Activated naive CD8-positive, alpha-beta T cell treated with anti-CD3 and anti-CD28 coated beads, Interleukin-2, amount 50 U/mL, for 24 hours (primary cell): ENCODE results near the gene APOM.
A peak's percentile ranks its signal among the peaks of the same experiment; 100 is the strongest.

ENCODE experiments used
- ATAC-seq: fragments of 150-1000 bp; cut with Tn5 transposase; one replicate; pipeline ENCODE4 v1.10.0; 2021
- DNase-seq: peaks from one replicate; pipeline ENCODE4 v3.0.0; 2021
- H3K27ac Mint-ChIP-seq: one replicate; pipeline ENCODE4 v1.8.0; 2021; ENCODE audit warnings: mild to moderate bottlenecking, mixed read lengths
- H3K27me3 Mint-ChIP-seq: one replicate; pipeline ENCODE4 v1.8.0; 2021; ENCODE audit warnings: mixed read lengths
- H3K36me3 Mint-ChIP-seq: one replicate; pipeline ENCODE4 v1.8.0; 2021; ENCODE audit warnings: low read depth, mixed read lengths
- H3K4me1 Mint-ChIP-seq: one replicate; pipeline ENCODE4 v1.8.0; 2021; ENCODE audit warnings: mixed read lengths
- H3K4me3 Mint-ChIP-seq: one replicate; pipeline ENCODE4 v1.8.0; 2021; ENCODE audit warnings: mild to moderate bottlenecking, moderate library complexity, mixed read lengths
- H3K9me3 Mint-ChIP-seq: one replicate; pipeline ENCODE4 v1.8.0; 2021; ENCODE audit warnings: mixed read lengths

APOM gene

DNA sequence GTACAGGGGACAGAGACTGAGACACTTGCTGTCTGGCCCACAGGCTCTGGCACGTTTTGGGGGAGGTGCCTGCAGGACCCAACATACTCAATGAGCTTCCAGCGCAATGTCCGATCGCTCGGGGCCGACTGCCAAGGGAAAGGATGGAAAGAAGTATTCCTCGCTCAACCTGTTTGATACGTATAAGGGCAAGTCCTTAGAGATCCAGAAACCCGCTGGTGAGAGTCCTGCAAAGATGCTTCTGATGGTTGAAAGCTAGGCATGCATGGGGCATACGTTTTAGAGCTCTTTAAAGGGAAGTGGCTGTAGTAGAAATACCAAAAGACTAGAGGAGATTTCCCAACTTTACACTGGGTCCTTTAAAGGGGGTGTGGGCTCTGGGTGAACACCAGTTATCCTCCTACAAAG is 33.0 kb upstream of the APOM start:
- no peak for ATAC-seq
- H3K9me3 Mint-ChIP-seq = no peaks in the 10 kb centered on the region
- H3K4me3 Mint-ChIP-seq = peak overlapping the region; percentile 96
- H3K27me3 Mint-ChIP-seq = no peaks in the 10 kb centered on the region
- peak overlapping the region; percentile 96 for H3K27ac Mint-ChIP-seq
- peaks cover 40% of the 10 kb centered on the region for H3K4me1 Mint-ChIP-seq
- DNase-seq = no peak
- peaks cover 72% of the 10 kb centered on the region for H3K36me3 Mint-ChIP-seq

DNA sequence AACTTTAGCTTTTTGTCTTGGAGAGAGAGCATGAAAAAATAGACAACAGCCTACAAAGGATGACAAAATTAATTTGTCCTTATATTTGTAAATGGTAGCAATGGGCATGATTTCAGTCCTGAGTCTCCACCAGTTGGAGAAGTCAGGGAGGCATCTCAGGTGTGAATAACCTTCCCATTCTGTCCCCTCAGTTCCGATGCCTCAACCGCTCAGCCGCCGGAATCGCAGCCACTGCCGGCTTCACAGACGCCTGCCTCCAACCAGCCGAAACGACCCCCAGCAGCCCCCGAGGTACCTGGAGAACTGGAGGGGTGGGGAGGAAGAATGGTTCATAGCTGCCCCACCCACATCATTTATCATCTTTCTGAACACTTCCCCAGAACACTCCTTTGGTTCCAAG is 31.6 kb upstream of the APOM start:
- Mint-ChIP-seq H3K4me3 (no peak overlapping the region), H3K27ac (peak overlapping the region; percentile 33), H3K27me3 (no peaks in the 10 kb centered on the region), H3K9me3 (no peaks in the 10 kb centered on the region), H3K36me3 (peaks cover 80% of the 10 kb centered on the region), H3K4me1 (peaks cover 33% of the 10 kb centered on the region)
- DNase-seq = no peak
- no peak for ATAC-seq

DNA sequence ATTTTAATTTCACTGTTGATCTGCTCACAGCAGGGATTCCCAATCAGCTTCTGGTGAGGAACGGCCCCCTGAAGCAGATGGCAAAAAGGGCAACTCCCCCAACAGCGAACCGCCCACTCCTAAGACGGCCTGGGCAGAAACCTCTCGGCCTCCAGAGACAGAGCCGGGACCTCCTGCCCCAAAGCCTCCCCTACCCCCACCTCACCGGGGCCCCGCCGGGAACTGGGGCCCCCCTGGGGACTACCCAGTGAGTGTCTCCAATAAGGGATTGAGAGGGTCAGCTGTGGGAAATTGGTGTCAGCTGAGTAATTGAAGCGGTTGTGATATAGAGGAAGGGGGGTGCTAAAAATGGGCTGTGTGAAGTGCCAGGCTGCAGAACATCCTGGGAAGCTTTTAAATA is 28.7 kb upstream of the APOM start:
- Mint-ChIP-seq H3K36me3 (peaks cover 79% of the 10 kb centered on the region), H3K27me3 (no peaks in the 10 kb centered on the region), H3K4me3 (no peak overlapping the region), H3K9me3 (no peaks in the 10 kb centered on the region), H3K4me1 (peaks cover 19% of the 10 kb centered on the region), H3K27ac (no peak overlapping the region)
- DNase-seq (no peak), ATAC-seq (no peak)

DNA sequence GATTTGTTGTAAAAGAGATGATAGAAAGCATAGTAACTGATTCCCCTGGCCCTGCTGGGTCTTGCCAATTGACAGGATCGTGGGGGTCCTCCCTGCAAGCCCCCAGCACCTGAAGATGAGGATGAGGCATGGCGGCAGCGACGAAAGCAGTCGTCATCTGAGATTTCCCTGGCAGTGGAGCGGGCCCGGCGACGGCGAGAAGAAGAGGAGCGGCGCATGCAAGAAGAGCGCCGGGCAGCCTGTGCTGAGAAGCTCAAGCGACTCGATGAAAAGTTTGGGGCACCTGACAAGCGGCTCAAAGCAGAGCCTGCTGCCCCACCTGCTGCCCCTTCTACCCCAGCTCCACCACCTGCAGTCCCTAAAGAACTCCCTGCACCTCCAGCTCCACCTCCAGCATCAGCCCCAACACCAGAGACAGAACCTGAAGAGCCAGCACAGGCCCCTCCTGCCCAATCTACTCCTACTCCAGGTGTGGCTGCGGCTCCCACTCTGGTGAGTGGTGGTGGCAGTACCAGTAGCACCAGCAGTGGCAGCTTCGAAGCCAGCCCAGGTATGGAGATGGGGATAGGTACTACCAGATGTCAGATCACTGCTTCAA is 27.9 kb upstream of the APOM start:
- no peaks in the 10 kb centered on the region for H3K27me3 Mint-ChIP-seq
- no peak for DNase-seq
- H3K36me3 Mint-ChIP-seq = peaks cover 73% of the 10 kb centered on the region
- no peak for ATAC-seq
- no peak overlapping the region for H3K27ac Mint-ChIP-seq
- no peaks in the 10 kb centered on the region for H3K9me3 Mint-ChIP-seq
- no peak overlapping the region for H3K4me3 Mint-ChIP-seq
- peaks cover 11% of the 10 kb centered on the region for H3K4me1 Mint-ChIP-seq

DNA sequence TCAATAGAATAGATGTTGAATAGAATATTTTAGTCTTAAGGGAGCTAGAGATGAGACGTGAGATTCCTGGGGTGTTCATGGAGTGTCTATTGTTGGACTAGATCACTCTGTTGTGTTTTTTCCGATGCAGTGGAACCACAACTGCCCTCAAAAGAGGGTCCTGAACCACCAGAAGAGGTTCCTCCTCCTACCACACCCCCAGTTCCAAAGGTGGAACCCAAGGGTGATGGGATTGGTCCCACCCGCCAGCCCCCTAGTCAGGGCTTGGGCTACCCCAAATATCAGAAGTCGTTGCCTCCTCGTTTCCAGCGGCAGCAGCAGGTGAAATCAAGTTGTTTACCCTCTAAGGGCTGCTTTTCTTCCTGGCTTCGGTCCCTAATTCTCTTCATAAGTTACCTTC is 26.7 kb upstream of the APOM start:
- ATAC-seq = no peak
- H3K36me3 Mint-ChIP-seq = peaks cover 68% of the 10 kb centered on the region

DNA sequence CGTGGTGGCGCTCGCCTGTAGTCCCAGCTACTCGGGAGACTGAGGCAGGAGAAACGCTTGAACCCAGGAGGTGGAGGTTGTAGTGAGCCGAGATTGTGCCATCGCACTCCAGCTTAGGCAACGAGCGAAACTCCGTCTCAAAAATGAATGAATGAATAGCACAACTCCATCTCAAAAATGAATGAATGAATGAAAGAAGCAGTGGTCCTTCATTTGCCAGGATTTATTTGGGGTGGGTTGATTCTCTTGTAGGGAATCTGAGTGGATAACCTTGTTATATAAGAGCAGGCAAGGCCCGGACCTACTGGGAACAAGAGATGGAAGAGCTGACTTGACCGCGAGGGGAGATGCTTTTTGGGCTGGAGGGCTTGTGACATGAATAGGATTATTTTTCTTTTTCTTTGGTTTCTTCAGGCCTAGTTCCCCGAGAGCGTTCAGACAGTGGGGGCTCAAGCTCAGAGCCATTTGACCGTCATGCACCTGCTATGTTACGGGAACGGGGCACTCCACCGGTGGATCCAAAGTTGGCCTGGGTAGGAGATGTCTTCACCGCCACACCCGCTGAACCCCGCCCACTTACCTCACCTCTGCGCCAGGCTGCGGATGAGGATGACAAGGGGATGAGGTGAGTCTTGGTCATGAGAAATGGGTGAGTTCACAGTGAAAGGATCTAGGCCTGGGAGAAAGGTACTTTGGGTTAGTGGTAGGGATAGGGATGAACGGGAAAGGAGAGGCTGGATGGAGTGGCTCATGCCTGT is 25.3 kb upstream of the APOM start:
- Mint-ChIP-seq H3K27ac (no peak overlapping the region), H3K4me3 (no peak overlapping the region), H3K4me1 (peaks cover 3% of the 10 kb centered on the region), H3K9me3 (no peaks in the 10 kb centered on the region), H3K36me3 (peaks cover 68% of the 10 kb centered on the region), H3K27me3 (no peaks in the 10 kb centered on the region)
- no peak for ATAC-seq
- DNase-seq = no peak

More for the DNA sequence above, 26.7 kb upstream of the APOM start:
- peak overlapping the region; percentile 59 for H3K27ac Mint-ChIP-seq
- no peaks in the 10 kb centered on the region for H3K9me3 Mint-ChIP-seq
- no peak for DNase-seq
- no peak overlapping the region for H3K4me3 Mint-ChIP-seq
- peaks cover 3% of the 10 kb centered on the region for H3K4me1 Mint-ChIP-seq
- no peaks in the 10 kb centered on the region for H3K27me3 Mint-ChIP-seq

DNA sequence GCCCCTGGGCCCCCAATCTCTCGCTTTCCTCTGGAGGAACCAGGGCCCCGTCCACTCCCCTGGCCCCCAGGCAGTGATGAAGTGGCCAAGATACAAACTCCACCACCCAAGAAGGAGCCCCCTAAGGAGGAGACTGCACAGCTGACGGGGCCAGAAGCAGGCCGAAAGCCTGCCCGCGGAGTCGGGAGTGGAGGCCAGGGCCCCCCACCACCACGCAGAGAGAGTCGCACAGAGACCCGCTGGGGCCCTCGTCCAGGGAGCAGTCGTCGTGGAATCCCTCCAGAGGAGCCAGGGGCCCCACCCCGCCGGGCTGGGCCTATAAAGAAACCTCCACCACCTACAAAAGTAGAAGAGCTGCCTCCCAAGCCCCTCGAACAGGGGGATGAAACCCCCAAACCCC is 24.5 kb upstream of the APOM start:
- Mint-ChIP-seq H3K36me3 (peaks cover 63% of the 10 kb centered on the region), H3K27me3 (no peaks in the 10 kb centered on the region), H3K9me3 (no peaks in the 10 kb centered on the region), H3K27ac (no peak overlapping the region), H3K4me1 (peaks cover 3% of the 10 kb centered on the region), H3K4me3 (no peak overlapping the region)
- DNase-seq (no peak), ATAC-seq (no peak)

DNA sequence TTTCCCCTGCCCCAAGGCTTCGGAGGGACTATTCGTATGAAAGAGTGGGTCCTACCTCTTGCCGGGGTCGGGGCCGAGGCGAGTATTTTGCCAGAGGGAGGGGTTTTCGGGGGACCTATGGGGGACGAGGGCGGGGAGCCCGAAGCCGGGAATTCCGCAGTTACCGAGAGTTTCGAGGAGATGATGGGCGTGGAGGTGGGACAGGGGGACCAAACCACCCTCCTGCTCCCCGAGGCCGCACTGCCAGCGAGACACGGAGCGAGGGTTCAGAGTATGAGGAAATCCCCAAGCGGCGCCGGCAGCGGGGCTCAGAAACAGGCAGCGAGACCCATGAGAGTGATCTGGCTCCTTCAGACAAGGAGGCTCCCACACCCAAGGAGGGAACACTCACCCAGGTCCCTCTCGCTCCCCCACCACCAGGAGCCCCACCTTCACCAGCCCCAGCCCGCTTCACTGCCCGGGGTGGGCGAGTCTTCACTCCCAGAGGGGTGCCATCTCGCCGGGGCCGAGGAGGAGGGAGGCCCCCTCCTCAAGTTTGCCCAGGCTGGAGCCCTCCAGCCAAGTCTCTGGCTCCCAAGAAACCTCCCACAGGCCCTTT is 23.9 kb upstream of the APOM start:
- Mint-ChIP-seq H3K27ac (no peak overlapping the region), H3K4me1 (peaks cover 2% of the 10 kb centered on the region), H3K4me3 (no peak overlapping the region), H3K9me3 (no peaks in the 10 kb centered on the region), H3K27me3 (no peaks in the 10 kb centered on the region), H3K36me3 (peaks cover 63% of the 10 kb centered on the region)
- ATAC-seq = no peak
- no peak for DNase-seq

DNA sequence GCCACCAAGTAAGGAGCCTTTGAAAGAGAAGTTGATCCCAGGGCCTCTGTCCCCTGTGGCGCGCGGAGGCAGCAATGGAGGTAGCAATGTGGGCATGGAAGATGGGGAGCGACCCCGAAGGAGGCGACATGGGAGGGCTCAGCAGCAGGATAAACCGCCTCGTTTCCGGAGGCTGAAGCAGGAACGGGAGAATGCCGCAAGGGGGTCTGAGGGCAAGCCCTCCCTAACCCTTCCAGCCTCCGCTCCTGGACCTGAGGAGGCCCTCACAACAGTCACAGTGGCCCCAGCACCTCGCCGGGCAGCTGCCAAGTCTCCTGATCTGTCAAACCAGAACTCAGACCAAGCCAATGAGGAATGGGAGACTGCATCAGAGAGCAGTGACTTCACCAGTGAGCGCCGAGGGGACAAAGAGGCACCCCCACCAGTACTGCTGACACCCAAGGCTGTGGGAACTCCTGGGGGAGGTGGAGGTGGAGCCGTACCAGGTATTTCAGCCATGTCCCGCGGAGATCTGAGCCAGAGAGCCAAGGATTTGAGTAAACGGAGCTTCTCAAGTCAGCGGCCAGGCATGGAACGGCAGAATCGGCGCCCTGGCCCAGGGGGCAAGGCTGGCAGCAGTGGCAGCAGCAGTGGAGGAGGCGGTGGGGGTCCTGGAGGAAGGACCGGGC is 23.3 kb upstream of the APOM start:
- Mint-ChIP-seq H3K27me3 (no peaks in the 10 kb centered on the region), H3K27ac (no peak overlapping the region)

DNA sequence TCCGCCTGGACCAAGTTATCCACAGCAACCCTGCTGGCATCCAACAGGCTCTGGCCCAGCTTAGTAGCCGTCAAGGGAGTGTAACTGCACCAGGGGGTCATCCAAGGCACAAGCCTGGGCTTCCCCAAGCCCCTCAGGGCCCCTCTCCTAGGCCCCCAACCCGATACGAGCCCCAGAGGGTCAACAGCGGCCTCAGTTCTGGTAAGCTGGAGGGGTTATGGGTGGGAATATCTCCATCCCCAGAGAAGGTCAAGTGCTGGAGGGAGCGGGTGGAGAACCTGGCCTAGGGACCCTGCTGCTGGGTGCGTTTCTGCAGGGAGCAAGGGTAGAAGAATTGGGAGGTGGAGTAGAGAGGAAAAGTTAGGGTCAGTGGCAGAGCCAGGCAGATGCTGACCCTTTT is 22.2 kb upstream of the APOM start:
- Mint-ChIP-seq H3K9me3 (no peaks in the 10 kb centered on the region), H3K36me3 (peaks cover 58% of the 10 kb centered on the region), H3K27ac (peak overlapping the region; percentile 31), H3K4me1 (peaks cover 2% of the 10 kb centered on the region), H3K27me3 (no peaks in the 10 kb centered on the region), H3K4me3 (no peak overlapping the region)
- no peak for ATAC-seq
- no peak for DNase-seq

More for the DNA sequence above, 23.3 kb upstream of the APOM start:
- H3K4me3 Mint-ChIP-seq = no peak overlapping the region
- H3K9me3 Mint-ChIP-seq = no peaks in the 10 kb centered on the region
- DNase-seq = no peak
- H3K36me3 Mint-ChIP-seq = peaks cover 63% of the 10 kb centered on the region
- H3K4me1 Mint-ChIP-seq = peaks cover 2% of the 10 kb centered on the region
- ATAC-seq = no peak

DNA sequence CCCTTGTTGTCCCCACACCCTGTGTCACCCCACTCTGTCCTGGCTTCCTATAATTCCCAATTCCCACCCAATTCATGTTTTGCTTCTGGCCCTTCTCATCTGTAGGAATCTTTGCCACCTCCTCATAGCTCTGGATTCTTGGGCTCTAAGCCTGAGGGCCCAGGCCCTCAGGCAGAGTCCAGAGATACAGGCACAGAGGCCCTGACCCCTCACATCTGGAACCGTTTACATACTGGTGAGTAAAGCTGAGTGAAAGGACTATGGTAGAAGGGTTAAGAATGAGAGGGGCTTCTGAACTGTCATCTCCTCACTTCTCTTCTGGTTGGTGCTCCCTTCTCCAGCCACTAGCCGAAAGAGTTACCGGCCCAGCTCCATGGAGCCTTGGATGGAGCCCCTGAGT is 21.6 kb upstream of the APOM start:
- DNase-seq (no peak), ATAC-seq (no peak)
- Mint-ChIP-seq H3K27ac (peak overlapping the region; percentile 24), H3K4me3 (no peak overlapping the region), H3K4me1 (peaks cover 7% of the 10 kb centered on the region), H3K27me3 (no peaks in the 10 kb centered on the region), H3K36me3 (peaks cover 55% of the 10 kb centered on the region), H3K9me3 (no peaks in the 10 kb centered on the region)

DNA sequence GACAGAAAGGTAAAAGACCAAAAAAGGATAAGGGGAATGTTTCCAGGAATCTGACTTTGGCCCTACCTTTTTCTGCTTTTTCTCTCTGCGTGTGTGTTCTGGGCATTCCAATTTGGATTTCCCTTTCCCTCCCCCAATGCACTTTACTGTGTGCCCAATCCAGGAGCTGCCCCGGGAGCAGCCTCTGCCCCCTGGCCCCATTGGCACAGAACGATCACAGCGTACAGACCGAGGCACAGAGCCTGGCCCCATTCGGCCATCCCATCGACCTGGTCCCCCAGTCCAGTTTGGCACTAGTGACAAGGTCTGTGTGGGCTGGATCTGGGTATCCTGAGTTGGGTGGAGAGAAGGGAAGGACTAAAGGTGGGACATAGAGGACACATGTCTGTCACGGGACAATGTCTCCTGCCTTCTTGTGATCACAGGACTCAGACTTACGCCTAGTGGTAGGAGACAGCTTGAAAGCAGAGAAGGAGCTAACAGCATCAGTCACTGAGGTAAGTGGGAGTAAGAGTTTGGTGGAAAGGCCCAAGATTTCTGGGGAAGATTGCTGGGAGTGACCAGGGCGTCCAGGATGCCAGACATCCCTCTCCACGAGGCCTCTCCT is 20.6 kb upstream of the APOM start:
- Mint-ChIP-seq H3K27ac (no peak overlapping the region), H3K9me3 (no peaks in the 10 kb centered on the region), H3K4me3 (no peak overlapping the region), H3K4me1 (peaks cover 15% of the 10 kb centered on the region), H3K36me3 (peaks cover 57% of the 10 kb centered on the region), H3K27me3 (no peaks in the 10 kb centered on the region)
- ATAC-seq (no peak), DNase-seq (no peak)

DNA sequence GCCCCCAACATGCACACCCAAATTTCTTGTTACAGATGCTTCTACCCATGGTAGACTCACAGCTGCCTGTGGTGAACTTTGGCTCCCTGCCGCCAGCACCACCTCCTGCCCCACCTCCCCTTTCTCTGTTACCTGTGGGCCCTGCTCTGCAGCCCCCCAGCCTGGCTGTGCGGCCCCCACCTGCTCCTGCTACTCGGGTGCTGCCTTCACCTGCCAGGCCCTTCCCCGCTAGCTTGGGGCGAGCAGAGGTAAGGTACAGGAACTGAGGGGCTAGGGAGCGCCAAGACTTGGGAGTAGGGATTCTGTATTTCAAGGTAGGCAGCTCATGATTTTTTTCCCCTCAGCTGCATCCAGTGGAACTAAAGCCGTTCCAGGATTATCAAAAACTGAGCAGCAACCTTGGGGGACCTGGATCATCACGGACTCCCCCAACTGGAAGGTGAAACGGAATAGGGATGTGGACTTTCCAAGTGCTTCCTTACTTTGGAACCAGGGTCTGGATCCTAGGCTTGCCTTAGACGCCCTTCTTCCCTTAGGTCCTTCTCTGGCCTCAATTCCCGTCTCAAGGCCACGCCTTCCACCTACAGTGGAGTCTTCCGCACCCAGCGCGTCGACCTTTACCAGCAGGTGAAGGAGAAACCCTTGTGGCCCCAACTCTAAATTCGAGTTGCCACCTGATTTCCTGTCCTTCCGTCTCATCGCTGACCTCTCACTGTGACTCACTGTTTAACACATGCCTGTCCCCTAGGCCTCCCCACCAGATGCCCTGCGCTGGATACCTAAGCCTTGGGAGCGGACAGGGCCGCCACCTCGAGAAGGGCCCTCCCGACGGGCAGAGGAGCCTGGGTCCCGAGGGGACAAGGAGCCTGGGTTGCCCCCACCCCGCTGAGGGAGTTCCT is 18.7 kb upstream of the APOM start:
- ATAC-seq = no peak
- H3K36me3 Mint-ChIP-seq = peaks cover 53% of the 10 kb centered on the region
- no peak overlapping the region for H3K4me3 Mint-ChIP-seq
- peaks cover 18% of the 10 kb centered on the region for H3K4me1 Mint-ChIP-seq
- H3K27me3 Mint-ChIP-seq = no peaks in the 10 kb centered on the region
- DNase-seq = no peak
- H3K27ac Mint-ChIP-seq = no peak overlapping the region
- H3K9me3 Mint-ChIP-seq = no peaks in the 10 kb centered on the region

DNA sequence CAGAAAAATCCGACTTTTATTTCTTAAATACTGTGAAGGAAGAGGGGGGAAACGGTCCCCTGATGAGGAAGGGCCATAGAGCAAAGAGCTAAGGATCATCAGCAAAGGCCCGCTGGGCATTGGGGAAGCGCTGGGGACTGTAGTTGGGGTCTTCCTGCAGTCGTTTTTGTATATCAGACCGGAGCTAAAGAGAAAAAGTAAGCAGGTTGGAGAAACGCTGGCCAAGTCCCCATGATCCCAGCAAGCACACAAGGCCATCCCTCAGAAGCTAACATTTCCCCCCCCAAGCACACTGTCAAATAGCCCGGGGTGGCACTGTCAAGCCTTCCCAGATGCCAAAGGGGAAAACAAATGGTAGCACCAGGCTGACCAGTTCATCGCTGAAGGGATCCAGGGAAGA is 16.7 kb upstream of the APOM start:
- H3K36me3 Mint-ChIP-seq = peaks cover 47% of the 10 kb centered on the region
- DNase-seq (no peak), ATAC-seq (no peak)
- peak overlapping the region; percentile 86 for H3K27ac Mint-ChIP-seq
- H3K9me3 Mint-ChIP-seq = no peaks in the 10 kb centered on the region
- no peaks in the 10 kb centered on the region for H3K27me3 Mint-ChIP-seq
- H3K4me3 Mint-ChIP-seq = no peak overlapping the region
- H3K4me1 Mint-ChIP-seq = peaks cover 18% of the 10 kb centered on the region
